Measurements from ENCODE around the gene IMMP2L. TPM values are rescaled to one million over a fixed set of nuclear protein-coding genes. Genes with fewer than 3 reads are reported as not detected.

IMMP2L gene
- total and polyA plus RNA-seq, 4 donors: 7.3 to 21.1 (median 12.4) TPM

- TF ChIP-seq REST (IDR thresholded peaks at IDR 0.05): no peak
- no peak for TF ChIP-seq FOXA2 (IDR thresholded peaks at IDR 0.05)
- no peak for TF ChIP-seq SP1 (IDR thresholded peaks at IDR 0.05)
- no peak for TF ChIP-seq TAF1 (conservative IDR thresholded peaks at IDR 0.05)
These were observed 518.7 kb downstream of the IMMP2L start (continued) for GRCh38 chr7:111043561-111043960.

GRCh38 chr7:111042842-111043241 is 519.5 kb downstream of the IMMP2L start:
- H3K4me1 ChIP-seq (ENCODE audit: control insufficient read depth in 4 of 4, insufficient read depth in 4 of 4, low read length in 3 of 4): no peaks in the 10 kb centered on the region
- no peaks in the 10 kb centered on the region for H3K36me3 ChIP-seq (ENCODE audit: control insufficient read depth in 4 of 4, insufficient read depth in 3 of 4, low read depth in 1 of 4, low read length in 3 of 4)
- H3K9ac ChIP-seq (ENCODE audit: low read depth in 1 of 2, low read length in 2 of 2): no peak overlapping the region
- H3K4me3 ChIP-seq (ENCODE audit: low read depth in 1 of 3, low read length in 3 of 3): no peak overlapping the region
- WGBS: 98% methylated on average over 2 of the region's 2 CpGs
- no peak overlapping the region for H3K27ac ChIP-seq (ENCODE audit: low read depth in 1 of 2, low read length in 2 of 2)
- no peak for DNase-seq (ENCODE audit: low spot score)
- no peaks in the 10 kb centered on the region for H3K9me3 ChIP-seq (ENCODE audit: control insufficient read depth in 4 of 4, low read length in 3 of 4)
- TF ChIP-seq FOXA1 (IDR thresholded peaks at IDR 0.05) (no peak), GABPA (IDR thresholded peaks at IDR 0.05 in 1 of 2, conservative IDR thresholded peaks at IDR 0.05 in 1 of 2) (no peak), FOXA2 (IDR thresholded peaks at IDR 0.05) (no peak), HNF4A (conservative IDR thresholded peaks at IDR 0.05) (no peak), JUND (IDR thresholded peaks at IDR 0.05) (no peak), RAD21 (IDR thresholded peaks at IDR 0.05) (no peak), YY1 (IDR thresholded peaks at IDR 0.05) (no peak), HNF4G (IDR thresholded peaks at IDR 0.05) (no peak), TAF1 (conservative IDR thresholded peaks at IDR 0.05) (no peak), MAX (IDR thresholded peaks at IDR 0.05) (no peak), RXRA (IDR thresholded peaks at IDR 0.05) (no peak), ATF3 (IDR thresholded peaks at IDR 0.05) (no peak), ZBTB33 (IDR thresholded peaks at IDR 0.05) (no peak), REST (IDR thresholded peaks at IDR 0.05) (no peak), CTCF (IDR thresholded peaks at IDR 0.05; ENCODE audit: low read depth, low read length, missing input control) (no peak), SP1 (IDR thresholded peaks at IDR 0.05) (no peak), NR2F2 (IDR thresholded peaks at IDR 0.05) (no peak), EGR1 (IDR thresholded peaks at IDR 0.05; ENCODE audit: low read depth in 2 of 2) (no peak)
- H3K27me3 ChIP-seq (ENCODE audit: control insufficient read depth in 4 of 4, insufficient read depth in 4 of 4, low read length in 3 of 4): no peaks in the 10 kb centered on the region

Measured in liver (tissue), 9 donors.